AG04449 (cell line): ENCODE data around the gene ENPP4.
"Not testable (repeated sequence)": the region's sequence is repeated elsewhere in the genome, so short reads cannot be mapped to it uniquely, and the experiment has no call there.

ENCODE experiments used
- CTCF ChIA-PET: fragments of 350-600 bp; formaldehyde crosslinking; extraction: SDS; loops from one replicate; lab custom pipeline; 2021; ENCODE audit warnings: antibody characterized with exemption; lab: Yijun Ruan, JAX
- POLR2A ChIA-PET: fragments of 400-600, 350-600 bp; formaldehyde crosslinking; extraction: SDS; loops from one replicate; lab custom pipeline; 2020; ENCODE audit warnings: antibody characterized with exemption, inconsistent platforms; lab: Yijun Ruan, JAX
- DNase-seq: peaks from one replicate; pipeline ENCODE4 v3.0.0-alpha.2; 2010; ENCODE audit warnings: low read depth, low spot score
- H3K4me3 ChIP-seq: 2 replicates; pipeline ENCODE4 v1.5.1; 2011; ENCODE audit warnings: low read depth, mild to moderate bottlenecking, control low read depth, low read length
- TF ChIP-seq, protein P1 (sequence below): IDR thresholded peaks from one replicate; pipeline ENCODE4 v1.5.1; 2011; ENCODE audit warnings: mild to moderate bottlenecking, moderate library complexity, low read length, control low read depth, inconsistent platforms; ENCODE audit not compliant: insufficient read depth; ENCODE audit errors: missing control alignments

ENPP4 gene, protein sequence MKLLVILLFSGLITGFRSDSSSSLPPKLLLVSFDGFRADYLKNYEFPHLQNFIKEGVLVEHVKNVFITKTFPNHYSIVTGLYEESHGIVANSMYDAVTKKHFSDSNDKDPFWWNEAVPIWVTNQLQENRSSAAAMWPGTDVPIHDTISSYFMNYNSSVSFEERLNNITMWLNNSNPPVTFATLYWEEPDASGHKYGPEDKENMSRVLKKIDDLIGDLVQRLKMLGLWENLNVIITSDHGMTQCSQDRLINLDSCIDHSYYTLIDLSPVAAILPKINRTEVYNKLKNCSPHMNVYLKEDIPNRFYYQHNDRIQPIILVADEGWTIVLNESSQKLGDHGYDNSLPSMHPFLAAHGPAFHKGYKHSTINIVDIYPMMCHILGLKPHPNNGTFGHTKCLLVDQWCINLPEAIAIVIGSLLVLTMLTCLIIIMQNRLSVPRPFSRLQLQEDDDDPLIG

DNA sequence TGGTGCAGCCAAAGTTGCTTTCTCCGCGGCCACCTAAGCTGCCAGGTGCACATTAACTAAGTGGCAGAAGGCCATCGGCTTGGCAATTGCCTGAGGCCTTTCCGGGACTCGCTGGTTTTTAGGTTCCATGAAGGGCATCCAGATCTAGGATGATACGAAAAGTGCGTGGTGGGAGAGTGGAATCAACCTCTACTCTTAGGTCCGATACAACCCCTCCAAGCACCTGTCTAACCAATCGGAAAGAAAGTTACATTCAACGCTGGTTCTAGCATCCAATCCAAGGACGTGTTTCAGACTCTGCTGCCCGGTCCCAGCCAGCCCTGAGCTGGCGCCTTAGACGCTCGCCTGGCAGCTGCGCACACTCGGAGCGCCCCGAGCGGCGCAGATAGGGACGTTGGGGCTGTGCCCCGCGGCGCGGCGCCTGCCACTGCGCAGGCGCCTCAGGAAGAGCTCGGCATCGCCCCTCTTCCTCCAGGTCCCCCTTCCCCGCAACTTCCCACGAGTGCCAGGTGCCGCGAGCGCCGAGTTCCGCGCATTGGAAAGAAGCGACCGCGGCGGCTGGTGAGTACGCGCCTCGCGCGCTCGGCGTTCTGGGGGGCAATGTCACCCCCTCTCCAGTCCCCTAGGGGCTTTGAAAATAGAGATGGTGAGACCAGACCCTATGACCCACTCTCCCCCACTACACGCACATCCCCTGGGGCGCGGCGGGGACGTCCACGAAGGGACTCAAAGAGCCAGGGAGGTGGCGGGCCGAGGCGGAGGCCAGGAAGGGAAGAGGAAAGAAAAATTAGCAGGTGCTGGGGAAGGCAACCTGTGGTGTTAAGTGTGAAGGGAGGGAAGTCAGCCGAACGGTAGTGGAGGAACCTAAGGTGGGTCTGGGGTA is at the start of gene ENPP4:
Gene ENPP4, plus strand, starts transcription at position 361 of the 883 bp plus-strand sequence. CDS start 9,595 bp downstream, outside the sequence.
- peak within 1 kb of the TSS; percentile 30 for H3K4me3 ChIP-seq
- ChIA-PET CTCF (no interaction called here), POLR2A (no interaction called here)
- TF ChIP-seq, protein P1, sequence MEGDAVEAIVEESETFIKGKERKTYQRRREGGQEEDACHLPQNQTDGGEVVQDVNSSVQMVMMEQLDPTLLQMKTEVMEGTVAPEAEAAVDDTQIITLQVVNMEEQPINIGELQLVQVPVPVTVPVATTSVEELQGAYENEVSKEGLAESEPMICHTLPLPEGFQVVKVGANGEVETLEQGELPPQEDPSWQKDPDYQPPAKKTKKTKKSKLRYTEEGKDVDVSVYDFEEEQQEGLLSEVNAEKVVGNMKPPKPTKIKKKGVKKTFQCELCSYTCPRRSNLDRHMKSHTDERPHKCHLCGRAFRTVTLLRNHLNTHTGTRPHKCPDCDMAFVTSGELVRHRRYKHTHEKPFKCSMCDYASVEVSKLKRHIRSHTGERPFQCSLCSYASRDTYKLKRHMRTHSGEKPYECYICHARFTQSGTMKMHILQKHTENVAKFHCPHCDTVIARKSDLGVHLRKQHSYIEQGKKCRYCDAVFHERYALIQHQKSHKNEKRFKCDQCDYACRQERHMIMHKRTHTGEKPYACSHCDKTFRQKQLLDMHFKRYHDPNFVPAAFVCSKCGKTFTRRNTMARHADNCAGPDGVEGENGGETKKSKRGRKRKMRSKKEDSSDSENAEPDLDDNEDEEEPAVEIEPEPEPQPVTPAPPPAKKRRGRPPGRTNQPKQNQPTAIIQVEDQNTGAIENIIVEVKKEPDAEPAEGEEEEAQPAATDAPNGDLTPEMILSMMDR: no peak
- DNase-seq: no peak

DNA sequence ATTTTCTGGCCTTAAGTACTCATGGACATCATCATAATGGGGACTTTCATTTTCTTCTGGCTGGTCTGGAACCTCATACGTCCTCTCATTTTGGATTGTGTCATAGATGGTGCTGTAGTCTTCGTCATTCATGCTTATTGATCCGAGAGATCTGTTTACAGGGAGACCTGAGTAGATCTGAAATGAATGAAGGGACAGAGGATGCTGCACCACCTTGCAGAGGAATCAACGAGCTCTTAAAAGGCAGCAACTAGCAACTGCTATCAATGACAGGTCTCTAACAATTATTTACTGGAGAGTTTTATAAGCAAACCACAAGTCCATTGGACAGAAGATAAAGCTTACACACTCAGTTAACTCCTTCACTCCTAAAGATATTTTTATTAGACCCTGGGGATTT is 49.7 kb upstream of the ENPP4 start:
- TF ChIP-seq, protein P1: no peak
- ChIA-PET CTCF (interaction anchor here (3.9 kb wide), 1 partner anchor 11 kb away, joined by 15 read pairs; no protein-coding TSS in a partner anchor), POLR2A (no interaction called here)
- H3K4me3 ChIP-seq: no peak overlapping the region
- DNase-seq: no peak

DNA sequence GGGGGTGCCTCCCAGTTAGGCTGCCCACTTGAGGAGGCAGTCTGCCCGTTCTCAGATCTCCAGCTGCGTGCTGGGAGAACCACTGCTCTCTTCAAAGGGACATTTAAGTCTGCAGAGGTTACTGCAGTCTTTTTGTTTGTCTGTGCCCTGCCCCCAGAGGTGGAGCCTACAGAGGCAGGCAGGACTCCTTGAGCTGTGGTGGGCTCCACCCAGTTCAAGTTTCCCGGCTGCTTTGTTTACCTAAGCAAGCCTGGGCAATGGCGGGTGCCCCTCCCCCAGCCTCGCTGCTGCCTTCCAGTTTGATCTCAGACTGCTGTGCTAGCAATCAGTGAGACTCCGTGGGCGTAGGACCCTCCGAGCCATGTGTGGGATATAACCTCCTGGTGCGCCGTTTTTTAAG is 44.1 kb upstream of the ENPP4 start:
- H3K4me3 ChIP-seq, POLR2A ChIA-PET, DNase-seq, CTCF ChIA-PET: not testable (repeated sequence)

DNA sequence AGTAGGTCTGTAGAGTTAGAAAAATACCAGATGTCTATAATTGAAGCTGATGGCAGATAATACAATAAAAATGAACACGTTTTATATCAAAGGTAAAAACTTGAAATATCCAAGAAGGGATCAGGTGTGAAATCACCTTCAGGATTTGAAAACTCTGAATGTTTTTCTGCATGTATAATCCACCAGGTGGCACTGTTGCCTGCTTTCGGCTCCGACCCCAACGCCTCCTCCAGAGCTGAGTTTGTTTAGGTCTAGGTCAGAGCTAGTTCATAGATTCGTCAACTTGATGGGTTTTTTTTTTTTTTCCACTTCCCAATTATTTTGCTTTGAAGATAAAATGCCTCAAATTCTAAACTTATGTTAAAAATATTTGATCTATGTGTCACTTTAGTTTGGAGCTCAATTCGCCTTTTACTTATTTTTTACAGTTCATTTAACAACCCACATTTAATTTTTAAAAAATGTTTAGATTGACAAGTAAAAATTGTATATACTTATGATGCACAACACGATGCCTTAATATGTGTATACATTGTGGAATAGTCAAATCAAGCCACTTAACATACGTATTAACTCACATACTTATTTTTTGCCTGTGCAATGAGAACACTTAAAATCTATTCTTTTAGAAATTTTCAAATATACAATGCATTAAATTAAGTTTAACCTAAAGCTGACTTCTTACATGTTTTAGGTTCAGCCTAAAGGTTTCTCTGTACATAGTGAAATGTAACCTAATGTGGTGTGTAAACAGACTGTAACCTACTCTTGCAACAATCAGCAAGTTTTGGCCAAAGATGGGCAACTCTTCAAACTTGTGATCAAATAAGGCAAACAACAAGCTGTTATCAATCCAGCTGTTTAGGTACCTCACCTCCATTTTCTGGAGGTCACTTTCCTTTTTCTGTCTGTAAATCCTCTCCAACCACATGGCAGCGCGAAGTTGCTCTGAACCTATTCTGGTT is 39.4 kb upstream of the ENPP4 start:
- DNase-seq: peak; percentile 1
- POLR2A ChIA-PET: no interaction called here
- H3K4me3 ChIP-seq: no peak overlapping the region
- CTCF ChIA-PET: interaction anchor here (0.6 to 3.3 kb wide), 27 partner anchors 10 to 901 kb away, joined by 3 to 15 read pairs (median 4); no protein-coding TSS in a partner anchor
- TF ChIP-seq, protein P1: peak; percentile 70

DNA sequence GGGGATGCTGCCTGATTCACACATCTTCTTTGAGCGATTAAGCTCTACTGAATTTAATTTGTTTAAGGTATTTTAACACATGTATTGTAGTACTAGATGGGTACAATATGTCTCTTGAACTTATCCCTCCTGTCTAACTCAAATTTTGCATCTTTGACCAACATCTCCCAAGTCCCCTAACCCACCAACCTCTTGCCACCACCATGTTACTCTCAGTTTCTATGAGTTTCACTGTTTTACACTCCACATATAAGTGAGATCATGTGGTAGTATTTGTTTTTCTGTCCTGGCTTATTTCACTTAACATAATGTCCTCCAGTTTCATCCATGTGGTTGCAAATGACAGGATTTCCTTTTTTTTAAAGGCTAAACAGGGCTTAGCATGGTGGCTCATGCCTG is 38.7 kb upstream of the ENPP4 start:
- TF ChIP-seq, protein P1: no peak
- DNase-seq: no peak
- ChIA-PET CTCF (interaction anchor here (0.6 to 3.3 kb wide), 12 partner anchors 11 to 317 kb away, joined by 3 to 15 read pairs (median 4); no protein-coding TSS in a partner anchor), POLR2A (no interaction called here)
- no peak overlapping the region for H3K4me3 ChIP-seq

DNA sequence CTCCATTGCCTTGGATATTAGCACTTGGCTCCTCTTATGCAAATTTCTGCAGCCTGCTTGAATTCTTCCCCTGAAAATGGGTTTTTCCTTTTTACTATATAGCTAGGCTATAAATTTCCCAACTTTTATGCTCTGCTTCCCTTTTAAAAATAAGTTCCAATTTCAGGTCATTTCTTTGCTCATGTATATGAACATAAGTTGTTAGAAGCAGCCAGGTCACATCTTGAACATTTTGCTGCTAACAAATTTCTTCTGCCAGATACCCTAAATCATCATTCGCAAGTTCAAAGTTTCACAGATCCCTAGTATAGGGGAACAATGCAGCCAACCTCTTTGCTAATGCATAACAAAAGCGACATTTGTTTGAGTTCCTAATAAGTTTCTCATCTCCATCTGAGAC is 34.5 kb upstream of the ENPP4 start:
- ChIA-PET POLR2A (no interaction called here), CTCF (no interaction called here)
- TF ChIP-seq, protein P1: no peak
- no peak for DNase-seq
- no peak overlapping the region for H3K4me3 ChIP-seq
